ENCODE results near the gene PTPRT.

The PTPRT gene

GRCh38 chr20:42598581-42598980 is 591.1 kb downstream of the PTPRT start:
- DNase-seq, result no peak

GRCh38 chr20:42595625-42596024 is 594.1 kb downstream of the PTPRT start:
- no peak for DNase-seq

- DNase-seq, result no peak
Observed at GRCh38 chr20:42594659-42595058, 595.0 kb downstream of the PTPRT start.

GRCh38 chr20:42594011-42594410 is 595.7 kb downstream of the PTPRT start:
- no peak for DNase-seq

GRCh38 chr20:42589976-42590639 is 599.6 kb downstream of the PTPRT start:
- DNase-seq, result no peak

- DNase-seq, result no peak
Observed at GRCh38 chr20:42588847-42589246, 600.9 kb downstream of the PTPRT start.

- no peak for DNase-seq
Observed at GRCh38 chr20:42587427-42587826, 602.3 kb downstream of the PTPRT start.

GRCh38 chr20:42581311-42581710 is 608.4 kb downstream of the PTPRT start:
- DNase-seq, result no peak

GRCh38 chr20:42576167-42576566 is 613.5 kb downstream of the PTPRT start:
- DNase-seq, result no peak

GRCh38 chr20:42572320-42573016 is 617.2 kb downstream of the PTPRT start:
- no peak for DNase-seq

- DNase-seq, result no peak
Observed at GRCh38 chr20:42567409-42567808, 622.3 kb downstream of the PTPRT start.

- no peak for DNase-seq
Observed at GRCh38 chr20:42565235-42565995, 624.3 kb downstream of the PTPRT start.

- no peak for DNase-seq
Observed at GRCh38 chr20:42559665-42560064, 630.0 kb downstream of the PTPRT start.

- no peak for DNase-seq
Observed at GRCh38 chr20:42556575-42556974, 633.1 kb downstream of the PTPRT start.

GRCh38 chr20:42553374-42553773 is 636.3 kb downstream of the PTPRT start:
- DNase-seq, result no peak

- DNase-seq, result no peak
Observed at GRCh38 chr20:42549496-42549895, 640.2 kb downstream of the PTPRT start.

GRCh38 chr20:42544926-42545325 is 644.8 kb downstream of the PTPRT start:
- DNase-seq, result no peak

GRCh38 chr20:42532831-42533230 is 656.9 kb downstream of the PTPRT start:
- DNase-seq, result no peak

- no peak for DNase-seq
Observed at GRCh38 chr20:42531508-42531961, 658.2 kb downstream of the PTPRT start.

- no peak for DNase-seq
Observed at GRCh38 chr20:42530855-42531448, 658.8 kb downstream of the PTPRT start.

GRCh38 chr20:42530191-42530590 is 659.5 kb downstream of the PTPRT start:
- DNase-seq, result no peak

GRCh38 chr20:42524058-42524457 is 665.6 kb downstream of the PTPRT start:
- no peak for DNase-seq

GRCh38 chr20:42516692-42517091 is 673.0 kb downstream of the PTPRT start:
- DNase-seq, result no peak

Data from stimulated activated CD4-positive, alpha-beta T cell treated with anti-CD3 and anti-CD28 coated beads, Interleukin-2, amount 100 ng/mL, for 24 hours (primary cell).